Mesenchymal stem cell (in vitro differentiated cells and primary cell): ENCODE measurements around the gene GGA3.
"Not testable (repeated sequence)": the region's sequence is repeated elsewhere in the genome, so short reads cannot be mapped to it uniquely, and the experiment has no call there.

Experiments
- DNase-seq: peaks from one replicate; pipeline ENCODE4 v3.0.0-alpha.2; 2013
- H2AFZ ChIP-seq: one replicate; pipeline ENCODE4 v1.6.1; 2013; ENCODE audit warnings: low read depth, mild to moderate bottlenecking, control low read depth, inconsistent platforms, low read length, moderate library complexity
- H2AK5ac ChIP-seq: 2 replicates; pipeline ENCODE4 v1.6.1; 2013; ENCODE audit warnings: low read length, moderate library complexity, mild to moderate bottlenecking, inconsistent platforms; ENCODE audit not compliant: severe bottlenecking
- H2BK120ac ChIP-seq: one replicate; pipeline ENCODE4 v1.6.1; 2013; ENCODE audit warnings: low read depth, mild to moderate bottlenecking, inconsistent platforms, low read length, moderate library complexity
- H2BK12ac ChIP-seq, 2 experiments: one replicate each; pipeline ENCODE4 v1.6.1; 2013; ENCODE audit warnings: inconsistent platforms in 2 of 2, low read length in 2 of 2, mild to moderate bottlenecking in 2 of 2, moderate library complexity in 2 of 2, control low read depth in 1 of 2
- H2BK15ac ChIP-seq: one replicate; pipeline ENCODE4 v1.6.1; 2013; ENCODE audit warnings: mild to moderate bottlenecking, low read depth, inconsistent platforms; ENCODE audit not compliant: poor library complexity, severe bottlenecking
- H2BK5ac ChIP-seq: 2 replicates; pipeline ENCODE4 v1.6.1; 2013; ENCODE audit warnings: low read depth, mild to moderate bottlenecking, low read length, control low read depth, inconsistent platforms; ENCODE audit not compliant: poor library complexity, severe bottlenecking
- H3K14ac ChIP-seq, 2 experiments: one replicate each; pipeline ENCODE4 v1.6.1; 2013; ENCODE audit warnings: inconsistent platforms in 2 of 2, low read length in 2 of 2, control low read depth in 1 of 2, mild to moderate bottlenecking in 1 of 2, moderate library complexity in 1 of 2
- H3K18ac ChIP-seq, 2 experiments: one replicate each; pipeline ENCODE4 v1.6.1; 2013; ENCODE audit warnings: inconsistent platforms in 2 of 2, low read length in 2 of 2, control low read depth in 1 of 2, low read depth in 1 of 2, mild to moderate bottlenecking in 1 of 2
- H3K23ac ChIP-seq, 2 experiments: one replicate each; pipeline ENCODE4 v1.6.1; 2013; ENCODE audit warnings: inconsistent platforms in 2 of 2, low read length in 2 of 2, mild to moderate bottlenecking in 2 of 2, moderate library complexity in 2 of 2, control low read depth in 1 of 2
- H3K27ac ChIP-seq: 2 replicates; pipeline ENCODE4 v1.5.1; 2013; ENCODE audit warnings: mild to moderate bottlenecking, moderate library complexity, low read length, control low read depth, inconsistent platforms; ENCODE audit not compliant: poor library complexity, severe bottlenecking
- H3K27me3 ChIP-seq, 2 experiments: 2 replicates each; pipeline versions ENCODE4 v1.6.1 to v1.7.0; 2013; ENCODE audit warnings: low read length in 2 of 2, mild to moderate bottlenecking in 2 of 2, moderate library complexity in 2 of 2, control low read depth in 1 of 2, inconsistent platforms in 1 of 2; ENCODE audit not compliant: control insufficient read depth in 1 of 2, insufficient read depth in 1 of 2
- H3K36me3 ChIP-seq, 2 experiments: 2 replicates each; pipeline versions ENCODE4 v1.6.1 to v1.7.0; 2013; ENCODE audit warnings: low read length in 2 of 2, control low read depth in 1 of 2, inconsistent platforms in 1 of 2, low read depth in 1 of 2, mild to moderate bottlenecking in 1 of 2; ENCODE audit not compliant: insufficient read depth in 2 of 2, control insufficient read depth in 1 of 2
- H3K4ac ChIP-seq, 2 experiments: one replicate each; pipeline ENCODE4 v1.6.1; 2013; ENCODE audit warnings: inconsistent platforms in 2 of 2, low read length in 2 of 2, mild to moderate bottlenecking in 2 of 2, moderate library complexity in 2 of 2, control low read depth in 1 of 2, low read depth in 1 of 2
- H3K4me1 ChIP-seq: 2 replicates; pipeline ENCODE4 v1.6.1; 2013; ENCODE audit warnings: low read depth, low read length, control low read depth; ENCODE audit not compliant: control insufficient read depth, insufficient read depth
- H3K4me2 ChIP-seq: 2 replicates; pipeline ENCODE4 v1.6.1; 2013; ENCODE audit warnings: low read length, mild to moderate bottlenecking, inconsistent platforms; ENCODE audit not compliant: poor library complexity, severe bottlenecking
- H3K4me3 ChIP-seq, 2 experiments: 2 replicates each; pipeline versions ENCODE4 v1.5.1 to v1.7.0; 2013; ENCODE audit warnings: low read length in 2 of 2, mild to moderate bottlenecking in 2 of 2, control low read depth in 1 of 2, low read depth in 1 of 2; ENCODE audit not compliant: insufficient read depth in 1 of 2
- H3K79me1 ChIP-seq: replicated peaks from 2 replicates; pipeline ENCODE4 v1.6.1; 2013; ENCODE audit warnings: mild to moderate bottlenecking, control low read depth, low read length, inconsistent platforms; ENCODE audit not compliant: poor library complexity, severe bottlenecking
- H3K9ac ChIP-seq: 2 replicates; pipeline ENCODE4 v1.7.0; 2013; ENCODE audit warnings: mild to moderate bottlenecking, low read length, moderate library complexity
- H3K9me3 ChIP-seq: 2 replicates; pipeline ENCODE4 v1.7.0; 2013; ENCODE audit warnings: mild to moderate bottlenecking, low read length; ENCODE audit not compliant: control insufficient read depth
- H4K8ac ChIP-seq: one replicate; pipeline ENCODE4 v1.6.1; 2013; ENCODE audit warnings: inconsistent platforms, mild to moderate bottlenecking, low read length, moderate library complexity
- H4K91ac ChIP-seq: one replicate; pipeline ENCODE4 v1.6.1; 2013; ENCODE audit warnings: mild to moderate bottlenecking, low read length, inconsistent platforms
- WGBS: methylation state at CpG from one replicate; pipeline ENCODE4 v1.1.7; 2013; ENCODE audit warnings: mixed read lengths; 5-methylcytosine and 5-hydroxymethylcytosine counted together

The GGA3 gene

GRCh38 chr17:75263055-75263454 lies 1.6 kb upstream of the GGA3 start:
- no peak for DNase-seq
- peaks cover 21% of the 10 kb centered on the region for H3K79me1 ChIP-seq
- H2BK15ac ChIP-seq, result no peak overlapping the region
- 84% methylated on average over 4 of the region's 4 CpGs for WGBS
- H3K4me2 ChIP-seq, result no peak overlapping the region
- no peaks in the 10 kb centered on the region for H3K27me3 ChIP-seq
- H3K4me3 ChIP-seq, result peak overlapping the region in 1 of 2 experiments; percentile 100
- peak overlapping the region; percentile 100 for H3K9ac ChIP-seq
- H2BK5ac ChIP-seq, result no peak overlapping the region
- H4K8ac ChIP-seq, result no peak overlapping the region
- H2AK5ac ChIP-seq, result no peak overlapping the region
- H3K4me1 ChIP-seq, result peaks cover 7% of the 10 kb centered on the region
- H2AFZ ChIP-seq, result no peak overlapping the region
- no peak overlapping the region for H3K27ac ChIP-seq
- H3K9me3 ChIP-seq, result no peaks in the 10 kb centered on the region
- no peak overlapping the region for H3K4ac ChIP-seq
- no peak overlapping the region for H3K14ac ChIP-seq
- H2BK12ac ChIP-seq, result no peak overlapping the region
- H3K18ac ChIP-seq, result no peak overlapping the region
- H4K91ac ChIP-seq, result no peak overlapping the region
- H3K23ac ChIP-seq, result no peak overlapping the region
- no peak overlapping the region for H2BK120ac ChIP-seq
- H3K36me3 ChIP-seq, result peaks cover 40 to 52% of the 10 kb centered on the region in 2 experiments

- 2% methylated on average over 23 of the region's 23 CpGs for WGBS
- H2AFZ ChIP-seq, result peak overlapping the region; percentile 74
- H3K23ac ChIP-seq, result no peak overlapping the region
- no peaks in the 10 kb centered on the region for H3K27me3 ChIP-seq
- peaks cover 4% of the 10 kb centered on the region for H3K4me1 ChIP-seq
- peak overlapping the region; percentile 100 for H3K9ac ChIP-seq
- no peak overlapping the region for H2AK5ac ChIP-seq
- peak overlapping the region; percentile 71 to 97 for H3K4ac ChIP-seq
- H2BK120ac ChIP-seq, result no peak overlapping the region
- H3K18ac ChIP-seq, result peak overlapping the region; percentile 38 to 98
- peak overlapping the region; percentile 40 for H2BK5ac ChIP-seq
- DNase-seq, result no peak
- no peaks in the 10 kb centered on the region for H3K9me3 ChIP-seq
- H2BK15ac ChIP-seq, result peak overlapping the region; percentile 54
- H3K36me3 ChIP-seq, result peaks cover 32 to 49% of the 10 kb centered on the region in 2 experiments
- peak overlapping the region; percentile 90 for H3K4me2 ChIP-seq
- H4K8ac ChIP-seq, result peak overlapping the region; percentile 100
- peak overlapping the region; percentile 96 for H4K91ac ChIP-seq
- H2BK12ac ChIP-seq, result no peak overlapping the region
- H3K4me3 ChIP-seq, result peak overlapping the region; percentile 92 to 100
- peaks cover 21% of the 10 kb centered on the region for H3K79me1 ChIP-seq
- peak overlapping the region in 1 of 2 experiments; percentile 98 for H3K14ac ChIP-seq
- peak overlapping the region; percentile 100 for H3K27ac ChIP-seq
Measured at GRCh38 chr17:75262112-75262606, 753 bp upstream of the GGA3 start.

GRCh38 chr17:75260641-75261335 lies 618 bp downstream of the GGA3 start:
- Histone ChIP-seq H2BK120ac (peak overlapping the region; percentile 86), H3K27ac (no peak overlapping the region), H3K79me1 (peaks cover 19% of the 10 kb centered on the region), H3K4me2 (peak overlapping the region; percentile 75), H3K36me3 (peaks cover 19 to 35% of the 10 kb centered on the region in 2 experiments), H2AFZ (peak overlapping the region; percentile 75), H3K18ac (peak overlapping the region; percentile 91 to 99), H3K4me3 (peak overlapping the region; percentile 99 to 100), H3K23ac (peak overlapping the region; percentile 11 to 71), H2BK15ac (peak overlapping the region; percentile 98), H3K9ac (peak overlapping the region; percentile 100), H3K4ac (peak overlapping the region; percentile 94 to 98), H2BK5ac (no peak overlapping the region), H2BK12ac (no peak overlapping the region), H4K91ac (peak overlapping the region; percentile 99), H2AK5ac (no peak overlapping the region), H3K4me1 (peaks cover 4% of the 10 kb centered on the region), H3K27me3 (no peaks in the 10 kb centered on the region), H3K14ac (peak overlapping the region in 1 of 2 experiments; percentile 100), H4K8ac (peak overlapping the region; percentile 100), H3K9me3 (no peaks in the 10 kb centered on the region)
- WGBS, result 6% methylated on average over 24 of the region's 31 CpGs
- DNase-seq, result peak; percentile 70

GRCh38 chr17:75257228-75257627 lies 4.2 kb downstream of the GGA3 start:
- not testable (repeated sequence) for H3K79me1 ChIP-seq, H3K18ac ChIP-seq, H4K8ac ChIP-seq, H3K4me3 ChIP-seq, H3K27me3 ChIP-seq, H3K9me3 ChIP-seq, H3K14ac ChIP-seq, H2BK5ac ChIP-seq, H3K4ac ChIP-seq, H3K4me1 ChIP-seq, H3K23ac ChIP-seq, H3K27ac ChIP-seq, H3K36me3 ChIP-seq, DNase-seq, H2AK5ac ChIP-seq, H3K4me2 ChIP-seq, H2AFZ ChIP-seq, H4K91ac ChIP-seq, H2BK12ac ChIP-seq, H2BK15ac ChIP-seq, H2BK120ac ChIP-seq, H3K9ac ChIP-seq
- WGBS, result 74% methylated on average over 2 of the region's 2 CpGs
